GM19324 (cell line): ENCODE results near the gene THOC6.

Experiments used
- ATAC-seq: cut with Tn5 transposase; IDR thresholded peaks from one replicate; pipeline ENCODE4 v1.9.1; 2021; ENCODE audit warnings: mild to moderate bottlenecking, moderate library complexity; ENCODE audit not compliant: unreplicated experiment, low FRiP score

Gene THOC6

DNA sequence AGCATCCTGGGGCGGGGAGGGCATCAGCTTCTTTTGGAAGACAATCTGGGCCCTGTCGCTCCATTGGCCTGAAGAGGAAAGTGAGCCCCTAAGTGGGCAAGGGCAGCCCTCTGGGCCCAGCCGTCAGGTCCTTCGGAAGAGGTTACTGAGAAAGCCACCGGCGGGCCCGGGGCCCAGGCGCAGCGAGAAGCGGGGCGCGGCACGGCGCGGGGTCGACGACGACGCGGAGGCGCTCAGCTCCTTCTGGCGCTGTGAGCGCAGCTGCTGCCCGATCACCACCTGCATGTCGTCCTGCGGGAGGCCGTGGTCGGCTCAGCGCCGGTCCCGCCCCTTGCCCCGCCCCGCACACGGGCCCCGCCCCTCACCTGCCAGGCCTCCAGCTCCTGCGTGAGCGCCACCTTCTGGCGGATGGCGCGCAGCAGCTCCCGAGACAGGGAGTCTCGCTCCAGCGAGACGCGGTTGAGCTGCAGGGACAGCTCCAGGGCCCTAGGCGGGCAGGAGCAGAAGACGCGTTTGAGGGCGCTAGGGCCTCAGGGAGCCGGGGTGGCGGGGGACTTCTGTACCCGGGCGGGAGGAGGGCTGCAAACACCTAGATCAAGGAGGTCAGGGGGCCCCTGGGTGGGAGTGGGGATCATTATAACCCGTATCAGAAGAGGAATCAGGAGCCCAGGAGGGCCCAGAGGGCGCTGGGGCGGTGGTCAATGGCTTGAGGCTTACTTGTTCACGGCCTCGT lies 4.3 kb downstream of the THOC6 start:
- ATAC-seq, result peak; percentile 35

- ATAC-seq, result no peak
Measured at GRCh38 chr16:3028716-3029319, 5.0 kb downstream of the THOC6 start.

DNA sequence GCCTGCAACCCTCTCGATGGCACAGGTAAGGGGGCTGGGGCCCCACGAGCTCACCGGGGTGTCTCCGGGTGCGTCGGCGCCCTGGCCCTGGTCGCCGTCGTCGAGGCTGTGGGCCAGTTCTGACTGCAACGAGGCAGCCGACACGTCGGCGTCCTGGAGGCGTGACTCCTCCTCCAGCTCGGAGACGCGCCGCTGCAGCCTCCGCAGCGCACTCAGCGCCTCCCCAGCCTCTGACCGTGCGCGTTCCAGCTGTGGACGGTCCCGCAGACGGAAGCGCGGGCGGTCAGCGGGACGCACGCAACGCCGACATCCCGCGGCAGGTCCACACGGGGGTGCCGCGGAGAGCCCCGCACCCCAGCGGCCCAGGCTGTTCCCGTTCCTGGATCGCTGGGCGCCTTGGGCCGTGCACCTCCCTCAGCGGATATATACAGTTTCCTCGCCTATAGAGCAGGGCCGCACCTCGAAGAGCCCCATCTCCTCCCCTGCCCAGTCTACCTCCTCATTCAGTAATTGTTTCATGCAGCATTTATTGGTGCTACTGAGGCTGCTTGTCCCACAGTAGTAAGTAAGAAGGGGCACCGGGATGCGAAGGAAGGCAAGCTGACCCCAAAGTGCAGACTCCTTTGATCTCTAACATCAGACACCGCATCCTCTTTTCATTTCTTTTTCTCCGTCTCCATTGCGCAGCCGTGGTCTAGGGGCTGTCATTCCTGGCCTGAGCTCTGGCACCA lies 5.8 kb downstream of the THOC6 start:
- ATAC-seq, result no peak

DNA sequence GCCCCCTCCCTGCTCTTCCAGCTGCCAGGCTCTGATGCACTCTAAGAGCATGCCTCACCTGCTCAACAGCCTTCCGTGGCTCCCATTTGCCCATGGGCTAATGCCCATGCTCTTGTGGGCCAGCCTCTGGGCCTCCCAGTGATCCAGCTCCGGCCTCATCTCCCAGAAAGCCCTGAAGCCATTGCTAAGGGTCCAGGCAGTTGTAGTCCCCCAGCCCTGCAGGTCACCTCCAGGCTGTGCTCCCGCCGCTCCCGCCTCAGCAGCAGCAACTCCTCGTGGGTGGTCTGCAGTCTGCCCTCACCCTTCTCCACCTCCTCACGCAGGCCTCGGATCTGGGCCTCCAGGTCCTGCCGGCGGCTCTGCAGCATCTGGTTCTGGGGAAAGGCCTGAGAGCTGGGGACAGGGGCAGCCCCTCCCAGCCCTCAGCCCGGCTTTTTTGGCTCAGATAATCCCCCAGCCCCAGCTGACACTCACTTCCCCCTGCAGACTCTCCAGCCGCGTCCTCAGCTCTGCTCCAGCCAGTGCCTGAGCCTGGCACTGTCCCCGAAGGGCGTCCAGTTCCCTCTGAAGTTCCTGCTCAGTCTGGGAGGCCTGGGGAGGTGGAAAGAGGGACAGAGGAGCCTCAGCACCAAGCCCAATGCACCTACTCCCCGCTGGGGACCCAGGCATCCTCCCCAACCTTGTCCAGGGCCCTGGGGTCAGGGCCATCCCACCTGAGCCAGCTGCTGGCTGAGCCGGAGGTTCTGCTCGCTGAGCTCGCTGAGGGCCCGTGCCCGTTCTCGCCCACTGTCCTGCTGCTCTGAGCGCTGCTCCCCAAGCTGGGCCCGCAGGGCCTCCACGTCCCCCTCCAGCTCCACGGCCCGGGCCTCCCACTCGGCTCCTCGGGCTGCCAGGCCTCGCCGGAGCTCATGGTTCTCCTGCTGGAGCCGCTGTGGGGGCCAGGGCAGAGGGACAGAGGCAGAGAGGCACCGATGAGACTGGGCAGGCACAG lies 6.7 kb downstream of the THOC6 start:
- no peak for ATAC-seq

DNA sequence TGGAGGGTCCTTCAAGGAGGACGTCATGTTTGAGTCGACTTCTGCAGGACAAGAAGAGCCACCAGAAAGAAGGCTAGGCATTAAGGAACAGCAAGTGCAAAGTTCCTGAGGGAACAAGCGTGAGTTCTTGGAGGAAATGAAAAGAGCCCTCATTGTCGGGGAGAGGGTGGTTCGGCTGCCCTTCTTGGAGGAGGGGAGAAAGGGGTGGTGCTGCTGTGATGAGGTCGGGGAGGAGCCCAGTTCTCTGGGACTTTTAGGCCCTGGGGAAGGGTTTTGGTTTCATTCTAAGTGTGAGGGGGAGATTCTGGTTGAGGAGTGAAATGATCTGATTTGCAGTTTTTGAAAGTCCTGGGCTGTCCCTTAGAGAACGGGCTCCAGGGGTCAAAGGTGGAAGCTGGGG lies 8.8 kb downstream of the THOC6 start:
- ATAC-seq, result no peak

DNA sequence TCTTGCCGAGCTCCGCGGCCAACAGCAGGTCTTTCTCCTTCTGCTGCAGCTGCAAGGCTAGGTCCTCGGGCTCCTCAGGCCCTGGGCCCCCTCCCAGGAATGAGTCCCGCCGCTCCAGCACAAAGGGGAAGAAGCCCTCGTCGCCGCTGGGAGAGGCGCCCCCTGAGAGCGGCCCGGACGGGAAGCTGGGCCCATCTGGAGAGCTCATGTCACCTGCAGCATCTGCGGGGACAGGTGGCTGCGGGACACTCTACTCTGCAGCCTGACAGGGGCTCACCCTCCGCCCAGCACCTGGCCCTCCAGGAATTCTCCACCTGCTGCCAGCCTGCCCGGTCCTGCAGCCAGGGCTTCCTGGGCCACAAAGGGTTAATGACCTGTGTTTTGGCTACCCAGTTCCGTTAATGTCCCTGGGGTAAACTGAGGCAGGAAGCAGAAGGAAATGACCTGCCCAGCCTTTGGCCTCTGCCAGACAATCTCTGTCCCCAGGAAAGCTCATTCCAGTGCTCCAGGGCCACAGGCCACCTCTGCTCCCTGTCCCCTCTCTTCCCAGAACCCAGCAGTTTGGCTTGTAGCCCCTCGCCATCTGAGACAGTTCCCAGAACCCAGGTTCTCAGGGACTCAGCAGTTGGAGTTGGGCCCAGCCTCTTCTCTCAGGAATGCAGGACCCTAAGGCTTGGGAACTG lies 11.6 kb downstream of the THOC6 start:
- no peak for ATAC-seq

DNA sequence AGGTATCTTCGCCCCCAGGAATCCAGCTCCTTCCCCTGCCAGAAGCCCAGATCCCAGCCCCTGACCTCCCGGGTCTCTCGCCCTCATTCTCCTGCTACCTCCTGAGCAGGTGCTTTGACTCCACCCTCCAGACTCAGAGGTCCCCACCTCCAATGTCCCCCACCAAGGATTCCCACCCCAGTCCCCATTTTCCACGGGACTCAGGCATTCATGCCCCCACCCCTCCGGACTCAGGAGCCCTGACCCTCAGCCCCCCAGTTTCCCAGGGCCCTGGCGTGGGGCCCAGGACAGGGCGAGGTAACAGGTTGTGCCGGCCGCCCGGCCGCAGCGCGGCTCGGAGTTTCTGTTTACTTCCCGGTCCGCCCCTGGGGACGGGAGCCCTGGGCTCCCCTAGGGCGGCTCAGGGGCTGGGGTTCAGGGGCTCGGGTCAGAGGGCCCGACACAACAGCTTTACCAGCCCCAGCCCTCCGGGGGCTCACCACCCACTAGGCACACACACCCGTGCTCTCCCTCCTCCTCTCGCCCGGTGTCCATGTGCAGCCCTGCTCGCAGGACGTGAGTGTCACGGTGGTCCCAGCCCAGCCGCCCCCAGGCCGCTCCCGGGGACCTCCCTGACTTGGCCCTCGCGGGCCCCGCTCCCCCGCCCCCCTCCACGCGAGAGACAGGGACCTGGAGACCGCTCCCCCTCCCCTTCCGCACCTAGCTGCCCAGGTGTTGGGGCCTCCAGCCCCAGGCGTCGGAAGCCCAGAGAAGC lies 12.3 kb downstream of the THOC6 start:
- no peak for ATAC-seq

- no peak for ATAC-seq
Measured at GRCh38 chr16:3036726-3037315, 13.0 kb downstream of the THOC6 start, which contains the start of gene BICDL2. Gene BICDL2 (minus strand): TSS chr16:3036944. CDS start chr16:3035496, 1,448 bp downstream.

DNA sequence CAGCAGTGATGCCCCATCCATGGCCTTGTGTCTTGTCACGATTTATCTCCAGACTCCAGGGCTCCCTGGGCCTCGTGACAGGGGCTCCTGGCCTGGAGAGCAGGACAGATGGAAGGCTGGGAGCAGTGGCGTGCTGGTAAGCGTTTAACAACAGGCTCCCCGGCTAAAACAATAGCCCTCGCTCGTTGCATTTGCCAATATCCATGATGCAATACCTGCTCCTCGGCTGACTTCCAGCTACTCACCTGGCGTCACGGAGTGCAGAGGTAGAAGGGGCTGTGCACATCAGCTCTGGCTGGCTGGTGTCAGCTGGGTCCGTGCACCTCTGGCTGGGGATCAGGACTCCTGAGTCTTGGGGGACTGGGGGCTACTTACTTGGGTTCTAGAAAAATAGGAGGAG lies 14.4 kb downstream of the THOC6 start:
- ATAC-seq, result no peak

DNA sequence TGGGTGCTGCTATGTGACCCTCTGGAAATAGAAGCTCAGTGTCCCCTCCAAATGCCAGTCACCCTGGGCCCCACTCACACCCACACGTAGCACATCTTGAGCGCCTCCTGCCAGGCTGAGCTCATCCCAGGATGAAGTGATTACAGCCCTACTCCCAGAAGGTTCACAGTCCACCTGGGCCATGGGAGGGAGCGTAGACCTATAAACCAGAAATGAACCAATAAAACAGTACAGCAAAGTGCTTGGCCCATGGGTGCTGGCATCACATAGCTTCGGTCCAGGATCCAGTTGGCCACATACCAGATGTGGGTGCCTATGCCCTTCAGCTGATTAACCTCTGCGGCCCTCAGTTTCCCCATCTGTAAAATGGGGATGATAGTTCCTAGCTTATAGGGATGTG lies 15.1 kb downstream of the THOC6 start:
- ATAC-seq, result no peak

- ATAC-seq, result no peak
Measured at GRCh38 chr16:3042376-3042775, 18.5 kb downstream of the THOC6 start.

DNA sequence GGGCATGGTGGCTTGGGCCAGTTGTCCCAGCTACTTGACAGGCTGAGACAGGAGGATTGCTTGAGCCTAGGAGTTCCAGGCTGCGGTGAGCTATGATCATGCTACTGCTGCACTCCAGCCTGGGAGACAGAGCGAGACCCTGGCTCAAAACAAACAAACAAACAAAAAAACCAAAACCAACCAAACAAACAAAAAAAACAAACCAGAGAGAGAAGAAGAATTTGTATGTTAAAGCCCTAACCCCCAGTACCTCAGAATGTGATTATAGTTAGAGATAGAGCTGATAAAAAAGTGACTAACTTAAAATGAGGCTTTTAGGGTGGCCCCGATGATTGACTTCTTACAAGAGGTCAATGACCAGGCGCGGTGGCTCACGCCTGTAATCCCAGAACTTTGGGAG lies 20.9 kb downstream of the THOC6 start:
- ATAC-seq, result no peak

- no peak for ATAC-seq
Measured at GRCh38 chr16:3045758-3046640, 22.2 kb downstream of the THOC6 start, which contains the start of gene MMP25. Gene MMP25 (plus strand): TSS chr16:3046561. CDS start chr16:3046918, 357 bp downstream.

DNA sequence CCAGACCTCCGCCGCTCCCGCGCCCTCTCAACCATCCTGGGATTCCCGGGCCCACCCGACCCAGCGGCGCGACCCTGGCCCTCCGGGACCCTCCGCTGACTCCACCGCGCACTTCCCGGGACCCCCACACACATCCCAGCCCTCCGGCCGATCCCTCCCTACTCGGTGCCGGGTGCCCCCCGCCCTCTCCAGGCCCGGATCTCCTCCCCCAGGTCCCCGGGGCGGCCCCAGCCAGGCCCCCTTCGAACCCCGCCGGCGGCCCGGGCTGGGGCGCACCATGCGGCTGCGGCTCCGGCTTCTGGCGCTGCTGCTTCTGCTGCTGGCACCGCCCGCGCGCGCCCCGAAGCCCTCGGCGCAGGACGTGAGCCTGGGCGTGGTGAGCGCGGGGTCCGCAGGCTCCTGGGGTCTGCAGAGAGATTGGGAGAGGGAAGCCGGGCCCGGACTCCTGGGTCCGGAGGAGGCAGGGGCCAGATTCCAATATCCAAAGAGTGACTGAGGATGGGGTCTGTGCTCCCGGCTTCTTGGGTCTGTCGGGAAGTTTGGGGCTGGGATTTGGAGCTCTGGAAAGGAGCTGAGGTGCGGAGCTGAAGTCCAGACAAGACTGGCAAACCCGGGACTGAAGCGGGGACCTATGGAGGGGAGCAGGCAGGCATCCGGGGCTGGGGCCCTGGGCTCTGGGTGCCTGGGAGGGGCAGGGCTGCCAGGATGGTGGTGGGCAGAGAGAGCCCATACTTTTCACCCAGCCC lies 23.0 kb downstream of the THOC6 start:
- ATAC-seq, result no peak

DNA sequence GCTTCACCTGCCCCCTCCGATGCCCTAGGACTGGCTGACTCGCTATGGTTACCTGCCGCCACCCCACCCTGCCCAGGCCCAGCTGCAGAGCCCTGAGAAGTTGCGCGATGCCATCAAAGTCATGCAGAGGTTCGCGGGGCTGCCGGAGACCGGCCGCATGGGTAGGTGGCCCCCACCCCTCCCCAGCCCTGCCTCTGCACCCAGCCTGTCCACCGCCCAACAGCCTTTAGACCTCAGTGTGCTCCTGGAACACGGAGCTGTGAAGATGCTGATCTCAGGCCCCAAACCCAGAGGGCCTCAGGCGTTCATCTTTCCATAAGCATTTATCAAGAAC lies 23.5 kb downstream of the THOC6 start:
- no peak for ATAC-seq

DNA sequence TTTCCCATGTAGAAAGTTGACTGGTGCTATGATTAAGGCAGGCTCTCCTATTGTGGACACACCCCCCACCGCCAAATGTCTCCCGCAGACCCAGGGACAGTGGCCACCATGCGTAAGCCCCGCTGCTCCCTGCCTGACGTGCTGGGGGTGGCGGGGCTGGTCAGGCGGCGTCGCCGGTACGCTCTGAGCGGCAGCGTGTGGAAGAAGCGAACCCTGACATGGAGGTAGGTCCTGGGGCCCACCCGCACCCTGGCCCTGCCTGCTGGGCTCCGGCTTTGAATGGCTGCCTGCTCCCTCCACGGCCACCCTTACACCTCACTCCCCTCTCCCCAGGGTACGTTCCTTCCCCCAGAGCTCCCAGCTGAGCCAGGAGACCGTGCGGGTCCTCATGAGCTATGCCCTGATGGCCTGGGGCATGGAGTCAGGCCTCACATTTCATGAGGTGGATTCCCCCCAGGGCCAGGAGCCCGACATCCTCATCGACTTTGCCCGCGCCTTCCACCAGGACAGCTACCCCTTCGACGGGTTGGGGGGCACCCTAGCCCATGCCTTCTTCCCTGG lies 26.2 kb downstream of the THOC6 start:
- no peak for ATAC-seq

DNA sequence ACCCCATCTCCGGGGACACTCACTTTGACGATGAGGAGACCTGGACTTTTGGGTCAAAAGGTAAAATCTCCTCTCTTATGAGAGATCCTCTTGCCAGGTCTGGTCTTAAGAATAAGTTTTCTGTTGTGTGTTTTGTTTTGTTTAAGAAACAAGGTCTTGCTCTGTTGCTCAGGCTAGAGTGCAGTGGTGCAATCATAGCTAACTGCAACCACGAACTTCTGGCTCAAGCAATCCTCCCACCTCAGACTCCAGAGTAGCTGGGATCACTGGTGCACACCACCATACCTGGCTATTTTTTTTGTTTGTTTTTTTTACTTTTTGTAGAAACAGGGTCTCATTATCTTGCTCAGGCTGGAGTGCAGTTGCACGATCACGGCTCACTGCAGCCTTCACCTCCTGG lies 26.7 kb downstream of the THOC6 start:
- no peak for ATAC-seq
